ENCODE results near the gene PDE4D. TPM values are rescaled to one million over a fixed set of nuclear protein-coding genes. Genes with fewer than 3 reads are reported as not detected.
"Not testable (repeated sequence)": the region's sequence is repeated elsewhere in the genome, so short reads cannot be mapped to it uniquely, and the experiment has no call there.

The PDE4D gene
- total RNA-seq, 1 experiment from 2014 or later: 1.0 TPM

DNA sequence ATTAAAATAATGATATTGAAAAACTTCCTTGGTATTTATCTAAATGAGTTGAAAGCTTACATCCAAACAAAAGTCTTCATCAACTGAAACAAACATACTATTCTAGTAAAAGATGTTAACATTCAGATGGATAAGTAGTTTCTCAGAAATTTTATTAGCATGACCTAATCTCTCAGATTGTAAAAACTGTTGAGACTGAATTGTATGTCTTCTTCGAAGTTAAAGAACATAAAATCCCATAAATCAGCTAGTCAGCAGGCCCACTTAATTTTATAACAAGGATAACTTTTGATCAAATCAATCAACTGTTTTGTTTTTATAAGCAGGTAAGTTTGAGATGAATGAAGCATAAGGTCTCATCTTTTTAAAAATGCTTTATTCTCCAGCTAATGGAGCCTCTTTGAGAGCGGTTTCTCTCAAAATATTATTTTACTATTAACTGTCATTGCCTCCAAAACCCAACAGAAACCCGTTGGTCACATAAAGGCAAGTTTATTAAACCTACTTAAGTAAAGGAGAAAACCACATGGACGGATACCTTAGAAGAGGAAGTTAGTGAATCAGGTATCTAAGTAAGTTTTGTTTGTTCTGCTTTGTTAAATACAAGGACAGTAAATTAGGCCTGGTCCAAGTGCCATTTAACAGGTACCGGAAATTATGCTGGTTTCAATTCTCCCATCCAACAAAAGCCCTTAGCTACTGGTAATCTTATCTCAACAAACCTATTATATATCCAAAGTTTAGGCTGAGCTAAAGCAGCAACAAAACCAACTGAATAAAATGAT is 457.0 kb downstream of the PDE4D start:
- DNase-seq (ENCODE audit: low read depth): no peak

GRCh38 chr5:59433174-59433573 is 460.4 kb downstream of the PDE4D start:
- no peak for DNase-seq (ENCODE audit: low read depth)

DNA sequence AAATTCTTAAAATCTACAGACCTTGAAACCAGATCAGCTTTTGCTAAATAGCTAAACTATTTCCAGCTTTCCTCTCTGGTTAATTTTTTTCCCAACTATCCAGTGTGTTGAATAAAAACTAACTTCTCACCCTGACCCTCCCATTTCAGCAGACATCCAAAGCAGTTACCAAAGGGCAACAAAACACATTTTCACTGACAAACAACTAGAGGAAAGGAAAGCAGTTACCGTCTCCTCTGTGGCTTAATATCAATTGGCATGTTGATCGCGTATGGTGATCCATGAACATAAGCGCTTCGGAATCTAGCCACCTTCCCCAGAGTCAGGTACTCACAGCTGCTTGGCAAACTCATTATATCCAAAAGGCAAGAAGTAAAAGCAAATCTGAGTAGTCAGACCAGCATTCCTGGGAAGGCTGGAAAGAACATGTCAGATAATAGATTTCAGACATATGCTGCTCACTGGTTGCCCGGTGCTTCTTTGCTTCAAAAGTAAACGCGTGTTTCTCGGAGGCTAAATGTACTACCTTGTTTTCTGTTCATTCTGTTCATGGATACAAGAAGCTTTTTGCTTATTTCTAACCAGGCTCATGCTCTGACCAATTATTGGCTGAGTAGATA is 463.4 kb downstream of the PDE4D start:
- no peak for DNase-seq (ENCODE audit: low read depth)

GRCh38 chr5:59428391-59428790 is 465.1 kb downstream of the PDE4D start:
- no peak for DNase-seq (ENCODE audit: low read depth)

DNA sequence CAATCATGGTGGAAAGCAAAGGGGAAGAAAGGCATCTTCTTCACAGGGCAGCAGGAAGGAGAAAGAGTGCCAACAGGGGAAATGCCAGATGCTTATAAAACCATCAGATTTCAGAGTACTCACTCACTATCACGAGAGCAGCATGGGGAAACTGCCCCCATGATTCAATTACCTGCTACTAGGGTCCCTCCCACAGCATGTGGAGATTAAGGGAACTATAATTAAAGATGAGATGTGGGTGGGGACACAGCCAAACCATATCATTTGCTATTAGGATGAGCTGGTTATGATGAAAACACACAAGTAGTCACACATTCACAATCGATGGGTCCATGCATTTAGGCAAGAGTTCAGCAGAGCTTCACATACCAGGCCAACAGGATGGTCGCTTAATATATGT is 469.0 kb downstream of the PDE4D start:
- no peak for DNase-seq (ENCODE audit: low read depth)

DNA sequence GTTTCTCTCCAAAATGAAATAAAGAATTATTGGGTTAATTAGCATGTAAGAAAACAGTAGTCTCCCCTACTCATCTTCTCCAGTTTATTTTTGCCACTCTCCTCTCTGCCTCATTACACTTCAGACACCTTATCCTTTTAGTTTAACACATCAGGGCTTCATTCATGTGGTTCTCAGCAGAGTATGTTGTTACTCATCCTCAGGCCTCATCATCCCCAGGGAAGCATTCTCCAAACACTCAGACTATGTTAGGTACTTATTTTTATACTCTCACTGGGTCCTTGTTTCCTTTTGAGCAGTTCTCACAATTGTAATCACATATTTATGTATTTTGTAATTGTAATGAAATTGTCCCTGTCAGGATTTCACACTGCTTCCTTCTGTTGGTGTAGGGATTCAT is 470.5 kb downstream of the PDE4D start:
- no peak for DNase-seq (ENCODE audit: low read depth)

DNA sequence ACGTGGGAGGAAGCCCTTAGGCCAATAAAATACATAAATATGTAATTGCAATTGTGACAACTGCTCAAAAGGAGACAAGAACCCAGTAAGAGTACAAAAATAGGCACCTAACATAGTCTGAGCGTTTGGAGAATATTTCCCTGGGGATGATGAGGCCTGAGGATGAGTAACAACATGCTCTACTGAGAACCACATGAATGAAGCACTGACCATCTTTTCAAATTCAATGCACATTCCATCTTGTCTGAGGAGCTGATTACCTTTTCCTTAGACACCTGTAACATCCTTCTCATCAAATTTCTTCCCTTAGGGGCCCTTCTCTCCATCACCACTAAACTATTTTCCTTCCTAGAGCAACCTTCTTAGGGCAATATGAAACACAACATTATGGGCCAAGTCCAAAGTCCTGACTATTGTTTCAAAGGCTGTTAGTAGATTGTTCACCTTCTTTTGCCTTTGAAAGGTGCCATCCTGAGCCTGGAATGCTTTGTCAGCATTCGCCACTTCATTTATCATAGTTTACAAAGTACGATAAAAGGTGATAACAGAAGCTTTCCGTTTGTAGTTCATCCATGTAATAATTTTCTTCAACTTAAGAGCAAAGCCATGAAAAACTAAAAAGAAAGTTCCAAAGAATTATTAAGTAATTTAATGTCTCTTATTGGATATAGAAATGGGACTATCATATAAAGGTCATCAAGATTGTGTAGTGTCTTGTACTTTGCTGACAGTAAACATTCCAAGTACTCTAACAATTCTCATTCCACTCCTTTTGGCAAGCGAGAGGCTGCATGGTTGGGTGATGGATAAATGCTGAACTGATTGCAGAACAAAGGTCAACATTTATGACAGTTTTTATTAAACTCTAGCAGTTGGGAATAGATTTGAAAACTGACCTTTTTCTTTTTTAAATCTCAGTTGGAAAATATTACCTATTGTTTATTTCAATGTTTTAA is 471.3 kb downstream of the PDE4D start:
- no peak for DNase-seq (ENCODE audit: low read depth)

DNA sequence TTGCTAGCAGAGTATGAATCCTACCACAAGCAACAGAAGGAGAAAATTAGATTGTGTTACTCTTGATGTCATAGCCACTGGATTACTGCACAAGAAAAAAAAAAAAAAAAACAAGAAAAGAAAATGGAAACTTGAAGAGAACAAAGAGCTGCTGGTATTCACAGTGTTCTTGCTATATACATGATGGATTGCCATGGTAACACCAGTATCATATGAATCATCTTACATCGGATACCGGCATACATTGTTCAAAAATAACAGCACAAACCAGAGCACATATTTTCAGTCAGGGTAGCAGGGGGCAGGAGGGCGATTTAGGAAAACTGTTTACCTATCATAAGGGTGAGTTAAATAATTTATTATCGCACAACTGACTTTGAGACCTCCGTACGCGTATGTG is 472.9 kb downstream of the PDE4D start:
- peak; percentile 8 for DNase-seq (ENCODE audit: low read depth)

- DNase-seq (ENCODE audit: low read depth): no peak
Observed at GRCh38 chr5:59418808-59419207, 474.7 kb downstream of the PDE4D start.

GRCh38 chr5:59416451-59416850 is 477.1 kb downstream of the PDE4D start:
- no peak for DNase-seq (ENCODE audit: low read depth)

- DNase-seq (ENCODE audit: low read depth): no peak
Observed at GRCh38 chr5:59416026-59416425, 477.5 kb downstream of the PDE4D start.

- no peak for DNase-seq (ENCODE audit: low read depth)
Observed at GRCh38 chr5:59412428-59412827, 481.1 kb downstream of the PDE4D start.

- DNase-seq (ENCODE audit: low read depth): not testable (repeated sequence)
Observed at GRCh38 chr5:59408997-59409396, 484.5 kb downstream of the PDE4D start.

- no peak for DNase-seq (ENCODE audit: low read depth)
Observed at GRCh38 chr5:59407967-59408366, 485.6 kb downstream of the PDE4D start.

DNA sequence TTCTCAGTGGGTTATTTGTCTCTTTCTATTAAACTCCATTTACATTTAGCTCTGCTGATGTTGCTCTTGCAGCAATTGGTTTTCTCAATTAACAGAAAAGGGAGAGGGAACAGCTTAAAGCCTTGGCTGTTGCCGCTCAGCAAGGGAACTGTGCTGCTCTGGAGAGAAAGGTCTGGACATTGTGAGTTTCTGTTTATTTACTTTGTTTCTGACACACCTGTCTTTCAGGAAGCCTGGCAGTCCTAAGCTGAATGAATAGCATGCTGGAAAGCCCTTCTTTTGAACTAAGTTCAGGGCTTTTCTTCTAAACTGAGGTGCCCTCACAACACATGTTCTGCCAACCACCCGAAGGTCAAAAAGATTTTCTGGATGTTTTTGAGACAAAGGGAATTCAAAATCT is 491.9 kb downstream of the PDE4D start:
- no peak for DNase-seq (ENCODE audit: low read depth)

GRCh38 chr5:59394956-59395355 is 498.6 kb downstream of the PDE4D start:
- DNase-seq (ENCODE audit: low read depth): not testable (repeated sequence)

DNA sequence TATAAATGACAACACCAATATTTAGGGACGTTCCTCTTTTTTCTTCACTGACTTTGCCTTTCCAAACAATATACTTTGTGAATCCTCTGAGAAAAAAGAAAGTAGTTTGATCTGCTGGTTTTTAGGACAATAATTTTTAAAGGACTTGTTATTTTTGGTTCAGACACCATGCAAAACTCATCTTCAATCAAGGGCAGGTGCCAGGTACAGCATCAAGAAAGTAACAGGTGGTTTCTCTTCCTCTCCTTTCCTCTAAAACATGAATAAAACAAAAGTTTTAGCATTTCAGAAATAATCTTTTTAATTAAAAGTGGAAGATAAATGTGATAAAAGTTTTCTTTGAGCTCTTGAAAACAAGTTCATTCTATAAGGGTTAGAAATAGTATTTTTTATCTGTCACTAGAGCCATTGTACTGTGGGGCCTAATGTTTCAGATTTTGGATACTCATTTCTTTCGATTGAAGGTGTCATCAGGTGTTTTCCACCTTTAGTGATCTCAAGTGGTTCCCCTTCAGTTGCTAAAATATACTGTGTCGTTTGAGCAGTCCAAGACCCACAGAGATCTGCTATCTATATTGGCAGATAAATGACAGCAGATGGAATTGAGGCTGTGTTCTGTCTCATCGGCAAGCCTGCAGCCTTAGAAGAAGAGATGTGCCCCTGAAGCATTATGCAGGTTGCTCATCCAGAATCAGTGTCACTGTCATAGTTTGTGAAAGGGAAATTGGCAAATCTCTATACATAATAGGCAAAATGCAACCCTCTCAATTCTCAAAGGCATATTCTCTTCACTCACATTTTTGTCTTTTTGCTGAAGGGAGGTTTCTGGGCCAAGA is 499.7 kb downstream of the PDE4D start:
- no peak for DNase-seq (ENCODE audit: low read depth)

- no peak for DNase-seq (ENCODE audit: low read depth)
Observed at GRCh38 chr5:59391576-59391975, 501.9 kb downstream of the PDE4D start.

- DNase-seq (ENCODE audit: low read depth): no peak
Observed at GRCh38 chr5:59390989-59391388, 502.5 kb downstream of the PDE4D start.

DNA sequence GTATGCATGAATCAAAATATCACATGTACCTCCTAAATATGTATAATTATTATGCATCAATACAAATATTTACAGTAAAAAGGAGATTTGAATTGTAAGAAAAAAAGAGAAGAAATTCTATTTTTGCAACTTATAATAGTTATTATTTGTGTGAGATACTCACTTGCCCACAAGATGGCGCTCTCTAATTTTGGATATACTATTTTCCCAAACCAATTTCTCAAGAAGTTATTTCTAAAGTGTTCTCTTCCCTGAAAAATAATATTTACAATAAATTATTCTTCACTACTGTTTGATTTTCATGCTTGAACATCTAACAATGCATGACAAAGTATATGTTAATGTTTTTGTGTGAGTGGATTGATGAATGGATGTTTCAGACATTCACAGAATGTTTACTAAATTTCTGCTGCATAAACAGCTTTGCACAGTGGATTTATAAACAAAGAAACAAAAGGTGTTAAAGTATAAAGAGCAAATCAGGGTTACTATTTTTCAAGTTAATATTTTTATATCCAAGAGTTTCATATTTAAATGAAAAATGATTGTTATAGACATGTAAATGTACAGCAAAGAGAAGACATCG is 503.4 kb downstream of the PDE4D start:
- DNase-seq (ENCODE audit: low read depth): no peak

DNA sequence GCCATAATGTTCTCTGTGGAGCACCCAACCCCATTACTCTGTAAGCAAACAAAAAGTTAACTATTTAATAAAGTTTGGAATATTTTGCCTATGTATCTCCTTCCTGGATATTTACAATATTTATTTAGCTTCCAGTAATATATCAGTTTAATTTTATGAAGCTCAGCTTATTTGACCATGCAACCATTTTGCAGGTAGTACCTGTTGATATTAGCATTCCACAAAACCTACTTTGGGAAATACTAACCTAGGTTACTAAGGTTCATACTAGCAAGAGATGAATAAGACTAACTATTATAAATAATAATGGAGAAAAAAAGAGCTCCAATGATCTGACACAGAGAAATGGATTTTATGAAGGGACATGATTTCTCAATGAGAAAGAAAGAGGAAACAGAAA is 506.4 kb downstream of the PDE4D start:
- DNase-seq (ENCODE audit: low read depth): no peak

Data from HT1080 (cell line).